Measurements from ENCODE around the gene FBXL17. TPM values are rescaled to one million over a fixed set of nuclear protein-coding genes. Genes with fewer than 3 reads are reported as not detected.

FBXL17 gene
- total RNA-seq, 1 donor from 2014 or later = 26.9 TPM

DNA sequence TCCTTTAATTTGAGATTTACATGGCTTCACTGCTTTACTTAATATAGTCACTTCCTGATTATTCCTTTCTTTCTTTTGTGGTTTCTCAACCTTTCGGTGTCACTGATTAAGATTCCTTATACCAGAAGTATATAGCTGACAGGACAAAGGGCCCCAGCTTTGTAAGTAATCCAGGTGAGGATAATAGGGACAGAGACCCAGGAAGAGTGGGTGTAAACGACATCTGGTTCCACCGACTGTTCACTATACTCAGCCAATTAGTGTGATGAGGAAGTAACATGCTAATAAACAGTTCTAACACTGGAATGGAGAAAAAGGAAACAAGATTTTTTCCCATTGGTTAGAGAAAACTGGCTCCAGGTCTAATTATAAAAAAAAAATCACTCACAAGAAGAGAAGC, 424.8 kb downstream of the FBXL17 start:
- Mint-ChIP-seq H3K9me3 (no peaks in the 10 kb centered on the region), H3K4me3 (no peak overlapping the region), H3K27ac (no peak overlapping the region), H3K27me3 (no peaks in the 10 kb centered on the region), H3K4me1 (no peaks in the 10 kb centered on the region), H3K36me3 (ENCODE audit: low read depth) (no peaks in the 10 kb centered on the region)
- POLR2A ChIA-PET = no interaction called here
- intact Hi-C loops (cut with micrococcal nuclease) = no loop called here
- TF ChIP-seq, protein P1, sequence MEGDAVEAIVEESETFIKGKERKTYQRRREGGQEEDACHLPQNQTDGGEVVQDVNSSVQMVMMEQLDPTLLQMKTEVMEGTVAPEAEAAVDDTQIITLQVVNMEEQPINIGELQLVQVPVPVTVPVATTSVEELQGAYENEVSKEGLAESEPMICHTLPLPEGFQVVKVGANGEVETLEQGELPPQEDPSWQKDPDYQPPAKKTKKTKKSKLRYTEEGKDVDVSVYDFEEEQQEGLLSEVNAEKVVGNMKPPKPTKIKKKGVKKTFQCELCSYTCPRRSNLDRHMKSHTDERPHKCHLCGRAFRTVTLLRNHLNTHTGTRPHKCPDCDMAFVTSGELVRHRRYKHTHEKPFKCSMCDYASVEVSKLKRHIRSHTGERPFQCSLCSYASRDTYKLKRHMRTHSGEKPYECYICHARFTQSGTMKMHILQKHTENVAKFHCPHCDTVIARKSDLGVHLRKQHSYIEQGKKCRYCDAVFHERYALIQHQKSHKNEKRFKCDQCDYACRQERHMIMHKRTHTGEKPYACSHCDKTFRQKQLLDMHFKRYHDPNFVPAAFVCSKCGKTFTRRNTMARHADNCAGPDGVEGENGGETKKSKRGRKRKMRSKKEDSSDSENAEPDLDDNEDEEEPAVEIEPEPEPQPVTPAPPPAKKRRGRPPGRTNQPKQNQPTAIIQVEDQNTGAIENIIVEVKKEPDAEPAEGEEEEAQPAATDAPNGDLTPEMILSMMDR (IDR thresholded peaks at IDR 0.05) = no peak
- no peak for DNase-seq
- CTCF ChIA-PET = no interaction called here
- ATAC-seq (ENCODE audit: low read depth) = no peak

- ChIA-PET CTCF (no interaction called here), POLR2A (no interaction called here)
- no peaks in the 10 kb centered on the region for H3K4me1 Mint-ChIP-seq
- H3K36me3 Mint-ChIP-seq (ENCODE audit: low read depth) = no peaks in the 10 kb centered on the region
- intact Hi-C loops (cut with micrococcal nuclease) = no loop called here
- ATAC-seq (ENCODE audit: low read depth) (no peak), DNase-seq (no peak)
- H3K9me3 Mint-ChIP-seq = no peaks in the 10 kb centered on the region
- no peak overlapping the region for H3K4me3 Mint-ChIP-seq
- TF ChIP-seq, protein P1 (IDR thresholded peaks at IDR 0.05) = no peak
- H3K27ac Mint-ChIP-seq = no peak overlapping the region
- no peaks in the 10 kb centered on the region for H3K27me3 Mint-ChIP-seq
Observed at GRCh38 chr5:107955321-107955720, 426.6 kb downstream of the FBXL17 start.

DNA sequence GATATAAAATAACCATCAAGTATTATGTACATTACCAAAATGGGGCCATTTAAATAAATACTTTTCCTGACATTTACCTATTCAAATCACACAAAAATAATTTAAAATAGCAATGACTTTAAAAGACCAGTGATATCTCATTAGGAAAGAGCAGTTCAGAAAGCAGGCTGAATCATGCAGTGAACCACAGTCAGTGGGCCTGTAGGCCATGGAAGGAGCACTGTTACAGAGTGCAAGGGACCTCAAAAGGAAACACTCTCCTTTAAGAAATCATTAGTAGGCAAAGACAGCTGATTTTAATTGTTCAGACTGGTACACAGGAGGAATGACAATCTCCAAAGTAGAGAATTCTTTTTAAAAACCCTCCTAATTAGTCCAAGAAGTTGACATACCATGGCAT, 427.6 kb downstream of the FBXL17 start:
- no peak overlapping the region for H3K4me3 Mint-ChIP-seq
- ChIA-PET POLR2A (no interaction called here), CTCF (no interaction called here)
- no peaks in the 10 kb centered on the region for H3K9me3 Mint-ChIP-seq
- H3K36me3 Mint-ChIP-seq (ENCODE audit: low read depth) = no peaks in the 10 kb centered on the region
- no peaks in the 10 kb centered on the region for H3K4me1 Mint-ChIP-seq
- intact Hi-C loops (cut with micrococcal nuclease) = no loop called here
- TF ChIP-seq, protein P1 (IDR thresholded peaks at IDR 0.05) = no peak
- DNase-seq (no peak), ATAC-seq (ENCODE audit: low read depth) (no peak)
- no peaks in the 10 kb centered on the region for H3K27me3 Mint-ChIP-seq
- H3K27ac Mint-ChIP-seq = no peak overlapping the region

DNA sequence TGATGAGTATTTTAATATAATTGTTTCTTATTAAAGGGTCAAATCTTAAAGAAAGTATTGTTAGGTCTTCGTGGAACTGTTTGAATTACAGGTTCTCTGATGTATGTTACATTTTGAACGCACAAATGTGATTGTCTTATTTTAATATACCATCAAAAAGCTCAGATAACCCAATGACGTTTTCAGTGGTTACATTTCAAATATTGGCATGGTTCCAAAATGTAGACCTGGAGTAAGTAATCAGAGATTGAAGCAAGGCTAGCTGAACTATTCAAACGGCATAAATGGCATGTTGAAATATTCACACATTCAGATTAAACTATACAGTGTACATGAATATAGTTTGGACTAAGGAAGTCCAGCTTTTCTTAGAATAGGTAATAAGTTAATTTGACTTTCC, 429.4 kb downstream of the FBXL17 start:
- Mint-ChIP-seq H3K4me1 (no peaks in the 10 kb centered on the region), H3K4me3 (no peak overlapping the region), H3K36me3 (ENCODE audit: low read depth) (no peaks in the 10 kb centered on the region), H3K9me3 (no peaks in the 10 kb centered on the region), H3K27ac (no peak overlapping the region), H3K27me3 (no peaks in the 10 kb centered on the region)
- TF ChIP-seq, protein P1 (IDR thresholded peaks at IDR 0.05) = no peak
- CTCF ChIA-PET = no interaction called here
- POLR2A ChIA-PET = no interaction called here
- ATAC-seq (ENCODE audit: low read depth) = no peak
- intact Hi-C loops (cut with micrococcal nuclease) = no loop called here
- DNase-seq = no peak

- TF ChIP-seq, protein P1 (IDR thresholded peaks at IDR 0.05) = no peak
- Mint-ChIP-seq H3K9me3 (no peaks in the 10 kb centered on the region), H3K36me3 (ENCODE audit: low read depth) (no peaks in the 10 kb centered on the region), H3K27me3 (no peaks in the 10 kb centered on the region), H3K27ac (no peak overlapping the region), H3K4me3 (no peak overlapping the region), H3K4me1 (no peaks in the 10 kb centered on the region)
- CTCF ChIA-PET = interaction anchor here (0.6 kb wide), 1 partner anchor 118 kb away, joined by 3 read pairs; no protein-coding TSS in a partner anchor
- no peak for DNase-seq
- intact Hi-C loops (cut with micrococcal nuclease) = no loop called here
- no peak for ATAC-seq (ENCODE audit: low read depth)
- POLR2A ChIA-PET = no interaction called here
Observed at GRCh38 chr5:107951309-107951708, 430.6 kb downstream of the FBXL17 start.

All from activated B cell treated with CpG ODN at 0.5 μM for 24 hours (primary cell).